SK-N-SH treated with all-trans-retinoic acid at 6 μM for 48 hours (cell line): ENCODE data around the gene ACTL8.

Source experiments
- ARNTL ChIP-seq: fragments of 450-650 bp; formaldehyde crosslinking; IDR thresholded peaks from 2 replicates; pipeline ENCODE4 v1.5.0; 2020; ENCODE audit warnings: low read depth, mild to moderate bottlenecking, moderate library complexity, borderline replicate concordance
- ISL1 ChIP-seq: fragments of 250-450 bp; sonication (Bioruptor Pico); IDR thresholded peaks from 2 replicates; pipeline ENCODE4 v2.1.2; 2022; ENCODE audit warnings: mild to moderate bottlenecking, moderate library complexity
- SNAI2 ChIP-seq: fragments of 250-450 bp; sonication (Bioruptor Pico); IDR thresholded peaks from 2 replicates; pipeline ENCODE4 v1.5.0; 2020; ENCODE audit warnings: mild to moderate bottlenecking, moderate library complexity
- ZNF565 ChIP-seq: fragments of 450-650 bp; formaldehyde crosslinking; conservative IDR thresholded peaks from 2 replicates; pipeline ENCODE4 v1.5.0; 2020; ENCODE audit warnings: low read depth, mild to moderate bottlenecking, moderate library complexity
- ZNF8 ChIP-seq: fragments of 450-650 bp; formaldehyde crosslinking; IDR thresholded peaks from 2 replicates; pipeline ENCODE4 v1.5.0; 2020; ENCODE audit warnings: mild to moderate bottlenecking, moderate library complexity

- TF ChIP-seq ISL1 (CRISPR knock-in tag) (no peak), ARNTL (CRISPR knock-in tag) (no peak), SNAI2 (CRISPR knock-in tag) (no peak), ZNF8 (CRISPR knock-in tag) (no peak), ZNF565 (no peak)
These were observed 23.7 kb upstream of the ACTL8 start for GRCh38 chr1:17731460-17731859.
